Activated CD4-positive, alpha-beta T cell treated with anti-CD3 and anti-CD28 coated beads, Interleukin-2, amount 50 U/mL, for 48 hours (primary cell): ENCODE results near the gene FNBP1L.
A peak's percentile ranks its signal among the peaks of the same experiment; 100 is the strongest.
"Not testable (repeated sequence)": the region's sequence is repeated elsewhere in the genome, so short reads cannot be mapped to it uniquely, and the experiment has no call there.

ENCODE experiments used
- DNase-seq, 2 experiments: peaks; one replicate each; pipeline ENCODE4 v3.0.0-alpha.2; 2020

FNBP1L gene

DNA sequence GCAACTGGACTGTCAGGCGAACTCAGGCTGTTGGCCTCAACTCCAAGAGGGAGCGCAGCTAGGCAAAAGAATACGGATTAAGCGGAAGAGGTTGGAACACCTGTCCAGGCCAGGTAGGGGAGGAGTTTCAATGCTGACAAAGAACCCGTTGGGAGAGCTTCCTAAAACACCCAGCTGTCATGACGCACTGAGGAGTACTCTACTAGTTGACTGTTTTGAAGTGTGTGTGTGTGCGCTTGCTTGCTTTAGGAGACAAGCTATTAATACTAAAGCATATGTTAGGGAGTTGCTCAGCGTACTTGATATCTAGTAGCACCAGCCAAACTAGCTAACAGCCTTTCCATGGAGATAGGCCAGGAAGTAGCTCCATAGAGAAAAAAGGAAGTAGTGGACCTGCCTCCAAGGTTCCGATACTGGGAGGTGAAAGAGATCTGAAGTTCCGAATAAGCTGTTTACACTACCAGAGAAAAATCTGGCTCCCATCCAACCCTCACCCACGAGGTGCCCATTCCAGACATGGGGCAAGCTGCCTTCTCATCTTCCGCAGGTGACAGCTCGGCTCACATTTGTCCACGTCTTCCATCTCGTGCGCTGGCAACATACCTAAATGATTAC, 974 bp upstream of the FNBP1L start:
- peak; percentile 11 to 20 for DNase-seq

DNA sequence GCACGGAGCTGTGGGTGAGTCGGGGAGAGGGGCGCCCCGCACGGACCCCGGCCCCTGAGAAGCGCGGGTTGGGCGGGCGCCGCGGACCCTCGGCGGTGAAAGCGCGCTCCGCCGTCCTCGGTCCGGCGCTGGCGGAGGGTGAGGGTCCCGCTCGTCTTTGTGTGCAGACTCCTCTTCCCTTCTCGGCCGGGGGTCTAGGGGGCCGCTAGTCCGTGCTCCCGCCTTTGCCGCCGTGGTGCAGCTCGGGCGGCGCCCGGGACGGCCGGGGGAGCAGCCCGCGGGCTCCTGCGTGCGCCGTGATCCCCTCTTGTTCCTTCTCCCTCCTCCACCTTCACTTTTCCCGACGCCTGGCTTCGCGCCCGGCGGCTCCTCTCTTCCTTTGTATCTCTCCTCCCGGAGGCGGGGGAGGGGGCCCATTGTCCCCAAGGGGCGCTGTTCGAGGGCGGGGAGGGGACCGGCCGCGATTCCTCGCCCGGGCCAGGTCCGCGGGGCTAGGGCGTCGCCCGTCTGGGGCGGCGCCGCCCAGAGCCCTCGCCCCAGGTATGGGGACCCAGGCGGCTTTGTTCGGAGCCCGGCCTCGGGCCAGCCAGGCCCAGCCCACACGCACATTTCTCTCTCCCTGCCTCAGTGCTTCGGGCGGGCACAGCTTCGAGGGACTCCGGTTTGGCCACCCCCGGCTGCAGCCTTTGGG, 519 bp downstream of the FNBP1L start:
- peak; percentile 5 to 14 for DNase-seq

DNA sequence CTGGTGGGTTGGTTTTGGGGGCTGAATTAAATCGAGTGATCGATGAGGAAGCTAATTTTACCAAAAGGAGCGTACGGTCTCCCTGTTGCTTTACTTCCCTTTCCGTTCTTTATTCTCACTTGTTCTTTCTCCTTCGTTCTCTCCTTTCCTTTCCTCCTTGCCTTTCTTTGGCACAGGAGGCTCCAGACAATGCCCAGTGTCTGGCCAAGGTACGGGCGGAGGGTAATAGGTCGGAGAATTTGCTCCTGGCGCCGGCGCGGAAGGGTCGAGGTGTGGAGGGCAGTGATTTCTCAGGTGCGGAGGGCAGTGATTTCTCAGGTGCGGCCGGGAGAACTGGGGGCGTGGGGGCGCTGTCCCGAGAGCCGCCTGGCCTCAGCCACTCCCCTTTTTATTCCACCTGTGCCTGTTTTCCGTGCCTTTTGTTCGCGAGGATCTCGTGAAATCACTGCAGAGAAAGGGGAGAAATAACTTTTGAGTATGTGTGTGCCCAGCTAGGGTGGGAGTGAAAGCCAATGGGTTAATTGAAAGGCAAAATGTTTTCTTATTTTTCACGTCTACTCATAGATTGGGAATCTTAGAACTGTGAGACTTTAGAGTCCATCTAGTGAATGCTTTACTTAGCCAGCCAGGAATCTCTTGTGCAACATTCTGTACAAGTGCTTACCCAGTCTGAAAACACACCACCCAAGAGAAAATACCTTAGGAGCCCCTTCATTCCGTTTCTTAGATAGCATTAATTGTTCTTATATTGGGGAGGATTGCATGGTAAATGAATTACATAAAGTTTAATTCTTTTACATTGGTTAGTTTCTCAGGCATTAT, 1.3 kb downstream of the FNBP1L start:
- no peak for DNase-seq

DNA sequence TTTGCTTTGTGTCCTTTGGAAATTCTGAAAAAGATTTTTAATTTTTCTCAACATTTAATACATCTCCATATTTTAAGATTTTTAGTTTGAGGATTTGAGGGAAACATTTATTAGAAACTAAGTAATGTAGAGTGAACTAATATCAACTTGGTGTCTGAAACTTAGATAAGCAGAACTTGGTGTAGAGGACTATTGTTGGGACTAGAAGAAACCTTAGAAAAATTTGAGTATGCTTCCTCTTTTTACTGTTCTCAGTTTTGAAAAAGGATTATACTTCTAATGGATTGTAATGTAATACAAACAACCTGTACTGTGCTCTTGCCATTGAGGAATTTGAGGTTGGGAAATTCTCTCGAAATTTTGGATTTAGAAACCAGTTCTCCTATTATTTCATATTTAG, 2.4 kb downstream of the FNBP1L start:
- no peak for DNase-seq

DNA sequence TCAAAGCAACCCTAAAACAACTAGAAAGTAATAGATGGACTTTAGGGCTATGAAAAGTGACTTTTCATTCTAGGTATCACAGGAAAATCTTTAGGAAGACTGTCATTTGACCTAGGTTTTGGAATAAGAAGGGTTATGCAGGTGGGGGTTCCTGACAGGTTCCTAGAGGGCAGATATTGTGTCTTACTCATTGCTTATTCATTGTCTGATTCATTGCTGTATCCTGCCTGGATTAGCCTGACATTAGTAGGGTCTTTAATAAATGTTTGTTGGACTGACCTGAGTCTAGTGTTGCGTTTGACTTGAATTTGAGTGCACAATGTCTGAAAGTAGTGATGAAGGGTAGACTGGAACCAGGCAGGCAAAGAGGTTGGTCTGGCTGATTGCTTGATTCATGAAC, 6.0 kb downstream of the FNBP1L start:
- DNase-seq, result no peak

DNA sequence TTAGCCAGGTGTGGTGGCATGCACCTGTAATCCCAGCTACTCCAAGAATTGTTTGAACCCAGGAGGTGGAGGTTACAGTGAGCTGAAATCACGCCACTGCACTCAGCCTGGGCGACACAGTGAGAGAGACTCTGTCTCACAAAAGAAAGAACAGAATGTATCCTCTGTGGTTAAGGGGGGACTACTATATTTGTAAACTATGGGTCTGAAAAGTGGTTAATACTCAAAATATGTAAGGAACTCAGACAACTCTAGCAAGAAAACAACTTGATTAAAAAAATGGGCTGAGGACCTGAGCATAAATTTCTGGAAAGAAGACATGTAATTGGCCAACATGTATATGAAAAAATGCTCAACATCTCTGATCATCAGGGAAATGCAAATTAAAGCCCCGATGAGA, 11.2 kb downstream of the FNBP1L start:
- DNase-seq, result no peak

DNA sequence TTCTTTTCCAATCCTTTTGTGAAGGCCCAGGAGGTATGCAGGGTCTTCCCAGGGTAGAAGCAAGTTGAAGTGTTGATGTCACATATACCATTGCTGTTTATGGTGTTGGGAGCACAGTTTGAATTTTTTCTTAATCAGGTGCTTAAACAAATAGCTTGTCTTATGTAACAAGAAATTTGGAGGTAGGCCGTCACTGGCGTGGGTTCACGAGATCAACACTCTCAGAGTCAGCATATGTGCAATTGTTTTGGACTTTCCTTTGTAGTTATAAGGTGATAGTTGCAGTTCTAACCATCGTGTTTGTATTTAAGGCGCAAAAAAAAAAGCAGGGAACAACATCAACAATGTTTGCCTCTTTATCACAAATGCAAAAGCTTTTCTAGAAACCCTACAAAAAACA, 13.3 kb downstream of the FNBP1L start:
- no peak for DNase-seq

DNA sequence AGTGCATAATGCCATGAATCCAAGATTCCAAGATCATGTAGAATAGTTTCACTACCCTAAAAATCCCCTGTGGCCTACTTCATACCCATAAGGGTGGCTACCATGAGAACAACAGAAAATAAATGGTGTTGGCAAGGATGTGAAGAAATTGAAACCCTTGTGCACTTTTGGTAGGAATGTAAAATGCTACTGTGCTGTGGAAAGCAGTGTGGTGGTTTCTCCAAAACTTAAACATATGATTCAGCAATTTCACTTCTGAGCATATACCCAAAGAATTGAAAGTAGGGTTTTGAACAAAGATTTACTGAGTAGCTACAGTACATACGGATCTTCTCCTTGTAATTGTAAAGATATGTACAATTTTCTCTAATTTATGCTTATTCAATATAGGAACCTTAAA, 16.0 kb downstream of the FNBP1L start:
- DNase-seq, result no peak

DNA sequence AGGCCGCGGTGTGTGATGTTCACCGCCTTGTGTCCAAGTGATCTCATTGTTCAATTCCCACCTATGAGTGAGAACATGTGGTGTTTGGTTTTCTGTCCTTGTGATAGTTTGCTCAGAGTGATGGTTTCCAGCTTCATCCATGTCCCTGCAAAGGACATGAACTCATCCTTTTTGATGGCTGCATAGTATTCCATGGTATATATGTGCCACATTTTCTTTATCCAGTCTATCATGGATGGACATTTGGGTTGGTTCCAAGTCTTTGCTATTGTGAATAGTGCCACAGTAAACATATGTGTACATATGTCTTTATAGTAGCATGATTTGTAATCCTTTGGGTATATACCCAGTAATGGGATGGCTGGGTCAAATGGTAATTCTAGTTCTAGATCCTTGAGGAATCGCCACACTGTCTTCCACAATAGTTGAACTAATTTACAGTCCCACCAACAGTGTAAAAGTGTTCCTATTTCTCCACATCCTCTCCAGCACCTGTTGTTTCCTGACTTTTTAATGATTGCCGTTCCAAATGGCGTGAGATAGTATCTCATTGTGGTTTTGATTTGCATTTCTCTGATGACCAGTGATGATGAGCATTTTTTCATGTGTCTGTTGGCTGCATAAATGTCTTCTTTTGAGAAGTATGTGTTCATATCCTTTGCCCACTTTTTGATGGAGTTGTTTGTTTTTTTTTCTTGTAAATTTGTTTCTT, 17.6 kb downstream of the FNBP1L start:
- not testable (repeated sequence) for DNase-seq

DNA sequence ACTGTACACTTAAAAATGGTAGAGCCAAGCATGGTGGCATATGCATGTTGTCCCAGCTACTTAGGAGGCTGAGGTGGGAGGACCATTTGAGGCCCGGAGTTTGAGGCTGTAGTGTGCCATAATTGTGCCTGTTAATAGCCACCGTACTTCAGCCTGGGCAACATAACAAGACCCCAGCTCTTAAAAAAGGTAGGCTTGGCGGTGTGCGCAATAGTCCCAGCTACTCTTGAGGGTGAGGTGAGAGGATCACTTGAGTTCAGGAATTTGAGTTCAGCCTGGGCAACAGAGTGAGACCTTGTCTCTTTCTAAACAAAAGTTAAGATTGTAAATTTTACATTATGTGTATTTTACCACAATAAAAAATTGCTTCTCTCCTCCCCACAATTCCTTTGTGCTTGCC, 19.7 kb downstream of the FNBP1L start:
- no peak for DNase-seq

DNA sequence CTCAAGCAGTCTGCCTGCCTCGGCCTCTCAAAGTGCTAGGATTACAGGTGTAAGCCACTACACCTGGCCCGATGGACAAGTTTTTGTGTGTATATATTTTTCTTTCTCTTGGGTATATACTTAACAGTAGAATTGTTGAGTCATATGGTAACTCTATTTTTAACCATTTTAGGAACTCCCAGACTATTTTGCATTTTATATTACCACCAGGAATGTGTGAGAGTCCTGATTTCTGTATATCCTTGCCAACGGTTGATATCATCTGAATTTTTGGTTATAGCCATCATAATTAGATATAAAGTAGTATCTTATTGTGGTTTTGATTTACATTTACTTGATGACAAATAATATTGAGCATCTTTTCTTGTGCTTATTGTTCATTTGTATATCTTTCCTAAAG, 20.7 kb downstream of the FNBP1L start:
- no peak for DNase-seq

DNA sequence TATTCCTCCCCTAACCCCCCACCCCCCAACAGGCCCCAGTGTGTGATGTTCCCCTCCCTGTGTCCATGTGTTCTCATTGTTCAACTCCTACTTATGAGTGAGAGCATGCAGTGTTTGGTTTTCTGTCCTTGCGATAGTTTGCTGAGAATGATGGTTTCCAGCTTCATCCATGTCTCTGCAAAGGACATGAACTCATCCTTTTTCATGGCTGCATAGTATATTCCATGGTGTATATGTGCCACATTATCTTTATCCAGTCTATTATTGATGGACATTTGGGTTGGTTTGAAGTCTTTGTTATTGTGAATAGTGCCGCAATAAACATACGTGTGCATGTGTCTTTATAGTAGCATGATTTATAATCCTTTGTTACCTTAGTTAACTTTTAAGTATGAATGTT, 21.3 kb downstream of the FNBP1L start:
- DNase-seq, result not testable (repeated sequence)

DNA sequence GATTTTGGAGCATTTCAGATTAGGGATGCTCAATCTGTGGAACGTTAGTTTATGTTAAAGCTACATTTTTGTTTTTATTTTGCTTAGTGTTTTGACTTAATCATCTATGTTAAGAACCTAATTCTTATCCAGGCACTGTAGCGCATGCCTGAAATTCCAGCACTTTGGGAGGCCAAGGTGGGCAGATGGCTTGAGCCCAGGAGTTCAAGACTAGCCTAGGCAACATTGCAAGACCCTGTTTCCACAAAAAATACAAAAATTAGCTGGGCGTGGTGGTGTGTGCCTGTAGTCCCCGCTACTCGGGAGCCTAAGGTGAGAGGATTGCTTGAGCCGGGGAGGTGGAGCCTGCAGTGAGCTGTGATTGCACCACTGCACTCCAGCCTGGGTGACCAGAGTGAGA, 23.4 kb downstream of the FNBP1L start:
- DNase-seq, result no peak

DNA sequence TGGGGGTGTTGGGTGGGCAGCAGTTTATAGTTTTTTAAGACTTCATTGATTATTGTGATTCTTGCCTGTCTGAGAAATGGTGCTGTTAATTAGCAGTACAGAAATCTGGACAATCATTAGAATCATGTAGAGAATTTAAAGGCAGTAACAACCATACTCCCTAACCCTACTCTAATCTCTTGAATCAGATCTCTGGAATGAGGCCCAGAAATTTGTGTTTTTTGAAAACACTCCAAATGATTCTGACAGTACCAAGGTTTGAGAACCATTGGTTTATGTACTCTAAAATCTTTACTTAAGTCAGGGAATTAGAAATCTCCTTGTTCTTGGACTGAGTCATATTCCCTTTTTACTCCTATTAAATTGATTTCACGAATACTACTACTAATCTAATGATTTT, 24.0 kb downstream of the FNBP1L start:
- DNase-seq, result no peak

DNA sequence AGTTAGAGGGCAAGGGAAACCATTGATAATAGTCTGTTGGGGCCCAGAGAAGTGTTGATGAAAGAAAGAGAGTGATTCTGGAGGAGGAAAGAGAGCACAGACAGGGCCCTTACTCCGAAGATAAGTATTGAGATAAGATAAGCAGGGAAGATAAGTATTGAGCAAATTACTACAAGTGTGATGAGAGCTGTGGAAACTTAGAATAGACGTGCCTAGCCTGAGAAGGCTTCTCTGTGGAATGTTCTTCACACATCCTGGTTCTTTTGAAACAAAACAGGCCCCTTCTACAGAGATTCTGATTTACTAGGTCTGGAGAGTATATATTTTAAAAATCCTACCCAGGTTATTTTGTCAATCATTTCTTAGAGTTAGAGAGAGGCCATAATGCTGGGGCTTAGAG, 26.4 kb downstream of the FNBP1L start:
- no peak for DNase-seq

DNA sequence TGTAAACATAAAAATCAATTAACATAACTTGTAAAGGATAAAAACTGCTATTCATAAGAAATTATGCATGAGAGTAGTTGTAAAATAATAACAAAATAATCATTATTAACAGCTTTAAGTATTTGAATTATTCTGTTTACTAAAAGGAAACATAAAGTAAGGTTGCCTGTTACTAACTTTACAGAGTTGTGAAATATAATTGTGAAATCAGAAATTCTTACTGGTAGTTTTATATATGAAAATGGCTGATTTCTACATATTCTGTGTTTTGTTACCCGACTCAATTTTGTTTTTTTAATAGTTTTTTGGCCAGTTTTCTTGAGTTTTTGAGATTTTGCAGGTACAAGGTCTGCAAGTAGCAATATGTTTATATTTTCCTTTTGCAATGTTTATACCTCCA, 27.8 kb downstream of the FNBP1L start:
- no peak for DNase-seq

DNA sequence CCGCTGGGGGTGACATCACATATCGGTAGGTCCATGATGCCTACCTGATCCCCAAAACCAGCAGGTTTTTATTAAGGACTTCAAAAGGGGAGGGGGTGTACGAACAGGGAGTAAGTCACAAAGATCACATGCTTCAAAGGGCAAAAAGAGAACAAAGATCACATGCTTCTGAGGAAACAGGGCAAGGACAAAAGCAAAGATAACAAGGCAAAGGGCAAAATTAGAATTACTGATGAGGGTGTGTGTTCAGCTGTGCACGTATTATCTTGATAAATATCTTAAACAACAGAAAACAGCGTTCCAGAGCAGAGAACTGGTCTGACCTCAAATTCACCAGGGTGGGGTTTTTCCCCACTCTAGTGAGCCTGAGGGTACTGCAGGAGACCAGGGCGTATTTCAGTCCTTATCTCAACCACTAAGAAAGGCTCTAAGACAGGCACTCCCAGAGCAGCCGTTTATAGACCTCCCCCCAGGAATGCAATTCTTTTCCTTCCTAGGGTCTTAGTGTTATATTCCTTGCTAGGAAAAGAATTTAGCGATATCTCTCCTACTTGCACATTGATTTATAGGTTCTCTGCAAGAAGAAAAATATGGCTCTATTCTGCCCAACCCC, 31.3 kb downstream of the FNBP1L start:
- not testable (repeated sequence) for DNase-seq

DNA sequence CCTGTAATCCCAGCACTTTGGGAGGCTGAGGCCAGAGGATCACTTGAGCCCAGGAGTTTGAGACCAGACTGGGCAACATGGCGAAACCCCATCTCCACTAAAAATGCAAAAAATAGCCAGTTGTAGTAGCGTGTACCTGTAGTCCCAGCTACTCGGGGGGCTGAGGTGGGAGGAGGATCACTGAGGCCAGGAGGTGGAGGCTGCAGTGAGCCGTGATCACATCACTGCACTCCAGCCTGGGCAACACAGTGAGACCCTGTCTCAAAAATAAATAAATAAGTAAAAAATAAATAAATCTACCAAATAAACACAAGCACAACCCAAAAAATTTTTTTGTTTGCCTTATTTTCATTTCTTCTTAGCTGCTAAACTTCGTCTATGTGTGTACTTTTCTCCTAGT, 34.0 kb downstream of the FNBP1L start:
- DNase-seq, result not testable (repeated sequence)

DNA sequence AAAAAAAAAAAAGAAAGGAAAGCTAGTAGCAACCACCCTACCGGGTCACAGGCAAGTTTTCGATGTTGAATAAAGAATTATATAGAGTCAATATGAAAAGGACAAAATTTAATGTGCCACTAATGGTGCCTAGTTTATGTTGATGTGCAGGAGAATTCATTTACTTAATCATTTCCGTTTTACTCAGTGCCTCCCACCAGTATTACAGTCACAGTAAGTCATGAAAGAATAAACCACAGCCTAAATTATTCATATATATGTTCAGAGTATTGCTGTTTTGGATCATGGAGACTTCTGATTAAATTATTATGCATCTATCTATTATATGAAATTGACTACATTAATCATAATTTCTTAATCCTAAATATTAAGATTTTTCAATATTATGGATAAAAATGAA, 35.3 kb downstream of the FNBP1L start:
- no peak for DNase-seq

DNA sequence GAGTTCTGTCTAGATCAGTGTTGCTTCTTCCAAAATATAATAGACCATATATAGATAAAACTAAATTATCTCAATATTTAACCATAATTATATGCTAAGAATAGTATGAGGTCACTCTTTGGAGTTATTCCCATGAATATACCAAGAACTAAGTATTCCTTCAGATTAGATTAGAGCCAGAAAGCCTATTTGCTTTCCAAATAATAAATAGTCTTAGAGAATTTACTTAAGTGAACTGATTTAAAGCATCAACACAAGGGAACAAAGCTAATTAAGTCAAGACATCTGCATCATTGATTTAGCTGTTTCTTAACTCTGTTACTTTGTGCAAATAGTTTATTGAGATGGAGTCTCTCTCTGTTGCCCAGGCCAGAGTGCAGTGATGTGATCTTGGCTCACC, 35.7 kb downstream of the FNBP1L start:
- no peak for DNase-seq

DNA sequence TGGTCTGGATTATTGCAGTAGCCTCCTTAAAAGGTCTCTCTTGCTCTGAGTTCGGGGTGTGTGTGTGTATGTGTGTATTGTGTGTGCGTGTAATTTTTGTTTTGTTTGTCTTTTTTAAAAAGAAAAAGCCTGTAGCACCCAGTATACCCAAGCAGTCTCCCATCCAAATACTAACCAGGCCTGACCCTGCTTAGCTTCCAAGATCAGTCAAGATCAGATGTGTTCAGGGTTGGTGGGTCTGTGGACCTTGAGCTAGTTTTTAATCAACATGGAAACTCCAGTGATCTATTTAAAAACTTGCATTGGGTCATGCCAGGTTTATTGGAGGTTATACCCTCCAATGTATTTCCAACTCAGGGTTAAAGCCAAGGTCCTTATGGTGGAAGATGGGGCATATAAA, 40.3 kb downstream of the FNBP1L start:
- DNase-seq, result no peak

DNA sequence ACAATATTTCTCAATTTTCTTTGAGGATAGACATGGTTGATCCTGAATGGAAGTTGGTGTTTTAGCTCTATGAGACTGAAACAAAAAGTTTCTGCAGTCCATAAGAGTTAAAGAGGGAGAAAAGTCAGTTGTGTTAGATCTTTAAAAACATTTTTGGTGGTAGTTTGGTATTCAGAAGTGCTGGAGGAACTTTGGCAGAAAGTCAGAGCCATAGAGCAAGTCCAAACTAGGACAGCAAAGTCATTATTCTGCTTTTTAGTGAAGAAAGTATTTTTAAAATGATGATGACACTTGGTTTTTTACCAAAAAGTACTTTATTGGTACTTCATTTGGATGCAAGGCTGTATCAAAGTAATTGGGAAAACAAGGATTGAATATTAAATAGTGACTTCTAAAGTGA, 41.8 kb downstream of the FNBP1L start:
- no peak for DNase-seq

DNA sequence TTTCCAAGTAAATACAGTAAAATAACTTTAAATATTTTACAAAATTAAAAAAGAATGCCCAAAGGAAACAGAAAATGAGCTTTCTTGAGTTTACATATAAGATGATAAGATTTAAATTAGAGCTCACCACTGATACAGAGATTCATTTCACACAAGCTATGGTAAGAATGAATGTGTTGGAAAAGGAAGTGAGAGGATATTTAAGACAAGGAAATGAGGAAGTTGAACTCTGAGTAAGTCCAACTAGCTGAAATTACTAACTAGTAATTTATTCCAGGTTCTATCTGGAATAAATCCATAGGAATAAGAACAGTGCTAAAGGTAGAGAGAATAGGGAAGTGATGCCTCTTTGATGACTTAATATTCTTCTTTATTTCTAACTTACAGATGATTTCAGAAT, 42.4 kb downstream of the FNBP1L start:
- no peak for DNase-seq
